Liver (tissue), 9 donors: ENCODE data around the gene PLVAP. TPM values are rescaled to one million over a fixed set of nuclear protein-coding genes. Genes with fewer than 3 reads are reported as not detected.

Source experiments
- DNase-seq: peaks from one replicate; pipeline ENCODE4 v3.0.0-alpha.2; 2017; ENCODE audit warnings: low spot score
- H3K27ac ChIP-seq, 2 donors: one replicate each; pipeline ENCODE4 v1.7.0; 2013; ENCODE audit warnings: inconsistent platforms in 2 of 2, low read length in 2 of 2, control low read depth in 1 of 2, low read depth in 1 of 2, mild to moderate bottlenecking in 1 of 2
- H3K27me3 ChIP-seq, 4 donors: one replicate each; pipeline versions ENCODE4 v1.6.1 to v1.7.0; 2013; ENCODE audit warnings: low read length in 3 of 4, inconsistent platforms in 1 of 4, mild to moderate bottlenecking in 1 of 4, moderate library complexity in 1 of 4; ENCODE audit not compliant: control insufficient read depth in 4 of 4, insufficient read depth in 4 of 4
- H3K36me3 ChIP-seq, 4 donors: one replicate each; pipeline versions ENCODE4 v1.6.1 to v1.7.0; 2013; ENCODE audit warnings: low read length in 3 of 4, mild to moderate bottlenecking in 3 of 4, low read depth in 1 of 4, moderate library complexity in 1 of 4; ENCODE audit not compliant: control insufficient read depth in 4 of 4, insufficient read depth in 3 of 4
- H3K4me1 ChIP-seq, 4 donors: one replicate each; pipeline versions ENCODE4 v1.6.1 to v1.7.0; 2013; ENCODE audit warnings: low read length in 3 of 4, mild to moderate bottlenecking in 3 of 4, moderate library complexity in 1 of 4; ENCODE audit not compliant: control insufficient read depth in 4 of 4, insufficient read depth in 4 of 4
- H3K4me3 ChIP-seq, 3 donors: one replicate each; pipeline versions ENCODE4 v1.6.1 to v1.7.0; 2013; ENCODE audit warnings: low read length in 3 of 3, control low read depth in 1 of 3, low read depth in 1 of 3, mild to moderate bottlenecking in 1 of 3
- H3K9ac ChIP-seq, 2 donors: one replicate each; pipeline ENCODE4 v1.7.0; 2013; ENCODE audit warnings: low read length in 2 of 2, mild to moderate bottlenecking in 2 of 2, moderate library complexity in 2 of 2, control low read depth in 1 of 2, low read depth in 1 of 2
- H3K9me3 ChIP-seq, 4 donors: one replicate each; pipeline versions ENCODE4 v1.6.1 to v1.7.0; 2013; ENCODE audit warnings: low read length in 3 of 4; ENCODE audit not compliant: control insufficient read depth in 4 of 4
- CTCF ChIP-seq: fragments of 150-350 bp; IDR thresholded peaks from 2 replicates; pipeline ENCODE4 v1.5.1; 2017; ENCODE audit warnings: improper control_type of control experiment, low read depth, low read length; ENCODE audit not compliant: missing input control
- EGR1 ChIP-seq, 2 donors: IDR thresholded peaks; 2 replicates each; pipeline ENCODE4 v1.6.1; 2016 to 2018; ENCODE audit warnings: antibody characterized with exemption in 2 of 2, low read depth in 2 of 2
- FOXA1 ChIP-seq: IDR thresholded peaks from 2 replicates; pipeline ENCODE4 v1.6.1; 2016; ENCODE audit warnings: antibody characterized with exemption
- FOXA2 ChIP-seq: IDR thresholded peaks from 2 replicates; pipeline ENCODE4 v1.6.1; 2016; ENCODE audit warnings: antibody characterized with exemption
- GABPA ChIP-seq, 2 donors: IDR thresholded peaks in 1 of 2; conservative IDR thresholded peaks in 1 of 2; 2 replicates each; pipeline ENCODE4 v1.6.1; 2016; ENCODE audit warnings: antibody characterized with exemption in 2 of 2, mild to moderate bottlenecking in 1 of 2, moderate library complexity in 1 of 2
- HNF4A ChIP-seq, 2 donors: conservative IDR thresholded peaks; 2 replicates each; pipeline ENCODE4 v1.6.1; 2016; ENCODE audit warnings: antibody characterized with exemption in 2 of 2, mild to moderate bottlenecking in 2 of 2
- HNF4G ChIP-seq: IDR thresholded peaks from 2 replicates; pipeline ENCODE4 v1.6.1; 2016; ENCODE audit warnings: antibody characterized with exemption
- JUND ChIP-seq, 2 donors: IDR thresholded peaks; 2 replicates each; pipeline ENCODE4 v1.6.1; 2016; ENCODE audit warnings: antibody characterized with exemption in 2 of 2
- NR2F2 ChIP-seq: IDR thresholded peaks from 2 replicates; pipeline ENCODE4 v1.6.1; 2016; ENCODE audit warnings: antibody characterized with exemption
- RAD21 ChIP-seq, 2 donors: IDR thresholded peaks; 2 replicates each; pipeline ENCODE4 v1.6.1; 2016; ENCODE audit warnings: antibody characterized with exemption in 2 of 2, mild to moderate bottlenecking in 2 of 2
- REST ChIP-seq: IDR thresholded peaks from 2 replicates; pipeline ENCODE4 v1.6.1; 2016; ENCODE audit warnings: antibody characterized with exemption, mild to moderate bottlenecking
- RXRA ChIP-seq, 2 donors: IDR thresholded peaks; 2 replicates each; pipeline ENCODE4 v1.6.1; 2017 to 2018; ENCODE audit warnings: antibody characterized with exemption in 2 of 2, mild to moderate bottlenecking in 1 of 2
- SP1 ChIP-seq: IDR thresholded peaks from 2 replicates; pipeline ENCODE4 v1.6.1; 2018; ENCODE audit warnings: antibody characterized with exemption, mild to moderate bottlenecking
- TAF1 ChIP-seq: conservative IDR thresholded peaks from 2 replicates; pipeline ENCODE4 v1.6.1; 2016; ENCODE audit warnings: antibody characterized with exemption, mild to moderate bottlenecking
- YY1 ChIP-seq: IDR thresholded peaks from 2 replicates; pipeline ENCODE4 v1.6.1; 2016; ENCODE audit warnings: antibody characterized with exemption, mild to moderate bottlenecking
- WGBS: extraction: QIAGEN DNeasy Blood & Tissue Kit; methylation state at CpG from one replicate; pipeline ENCODE4 v1.1.7; 2013; 5-methylcytosine and 5-hydroxymethylcytosine counted together
- polyA plus RNA-seq, 2 donors: library from polyadenylated mRNA; stranded (reverse) in 1 of 2; unstranded in 1 of 2; fragments of 200-250 nt in 1 of 2; fragments of >200 nt in 1 of 2; fragmentation: Nextera tagmentation in 1 of 2; extraction: Ambion mirVana in 1 of 2; gene quantifications; one replicate each; pipeline versions ENCODE4 v1.2.1 to v1.2.3, GENCODE V29; 2013 to 2015
- total RNA-seq, 2 donors: library from RNA; depleted of rRNA; stranded (reverse); fragments of >200 nt; gene quantifications; one replicate each; pipeline ENCODE4 v1.2.3, GENCODE V29; 2014
- TF ChIP-seq, protein P1 (sequence below): IDR thresholded peaks from 2 replicates; pipeline ENCODE4 v1.6.1; 2016; ENCODE audit warnings: antibody characterized with exemption
- TF ChIP-seq, protein P2 (sequence below): IDR thresholded peaks from 2 replicates; pipeline ENCODE4 v1.6.1; 2016; ENCODE audit warnings: antibody characterized with exemption
- TF ChIP-seq, protein P3 (sequence below): IDR thresholded peaks from 2 replicates; pipeline ENCODE4 v1.6.1; 2016; ENCODE audit warnings: antibody characterized with exemption
- donor health status: healthy.
- donor health status: healthy.
- donor health status: healthy.
- donor health status: healthy.
- donor health status: healthy.

Gene PLVAP
- total and polyA plus RNA-seq, 4 donors, result 4.2 to 11.8 (median 8.6) TPM

DNA sequence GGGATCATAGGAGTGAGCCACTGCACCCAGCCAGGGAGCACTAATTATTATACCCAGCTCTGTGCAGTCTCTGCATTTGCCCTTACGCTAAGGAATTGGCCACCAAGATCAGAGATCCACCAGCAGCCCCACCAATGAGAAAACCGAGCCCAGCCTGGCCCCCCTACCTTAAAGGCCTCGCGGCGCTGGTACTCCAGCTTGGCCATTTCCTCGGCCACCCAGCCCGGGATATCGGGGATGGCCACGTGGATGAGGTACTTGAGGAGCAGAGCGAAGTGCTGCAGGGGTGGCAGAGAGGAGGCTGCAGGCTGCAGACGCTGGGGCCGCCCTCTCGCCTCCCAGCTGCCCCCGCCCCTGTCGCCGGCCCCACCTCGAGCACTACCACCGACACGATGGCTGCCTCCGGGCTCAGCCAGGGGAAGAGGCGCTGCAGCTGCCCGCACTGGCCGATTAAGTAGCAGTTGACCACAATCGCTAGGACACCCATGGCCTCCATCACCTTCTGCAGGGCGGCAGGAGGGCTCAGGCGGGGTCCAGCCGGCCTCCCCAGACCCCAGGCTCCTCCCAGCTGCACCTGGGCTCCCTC, 50.0 kb downstream of the PLVAP start:
- no peaks in the 10 kb centered on the region for H3K9me3 ChIP-seq
- no peaks in the 10 kb centered on the region for H3K27me3 ChIP-seq
- whole genome bisulfite sequencing, result 91% methylated on average over 27 of the region's 27 CpGs
- DNase-seq, result no peak
- TF ChIP-seq FOXA1 (no peak), REST (no peak), GABPA (IDR thresholded peaks at IDR 0.05 in 1 of 2, conservative IDR thresholded peaks at IDR 0.05 in 1 of 2) (no peak), HNF4G (no peak), JUND (IDR thresholded peaks at IDR 0.05) (no peak), TAF1 (no peak), EGR1 (IDR thresholded peaks at IDR 0.05; ENCODE audit: low read depth in 2 of 2) (no peak), CTCF (no peak), YY1 (no peak), NR2F2 (no peak), HNF4A (conservative IDR thresholded peaks at IDR 0.05) (no peak), RXRA (IDR thresholded peaks at IDR 0.05) (no peak), RAD21 (IDR thresholded peaks at IDR 0.05) (no peak), FOXA2 (no peak), SP1 (no peak)
- TF ChIP-seq, protein P1, sequence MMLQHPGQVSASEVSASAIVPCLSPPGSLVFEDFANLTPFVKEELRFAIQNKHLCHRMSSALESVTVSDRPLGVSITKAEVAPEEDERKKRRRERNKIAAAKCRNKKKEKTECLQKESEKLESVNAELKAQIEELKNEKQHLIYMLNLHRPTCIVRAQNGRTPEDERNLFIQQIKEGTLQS, result no peak
- TF ChIP-seq, protein P2, sequence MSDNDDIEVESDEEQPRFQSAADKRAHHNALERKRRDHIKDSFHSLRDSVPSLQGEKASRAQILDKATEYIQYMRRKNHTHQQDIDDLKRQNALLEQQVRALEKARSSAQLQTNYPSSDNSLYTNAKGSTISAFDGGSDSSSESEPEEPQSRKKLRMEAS, result no peak
- TF ChIP-seq, protein P3, sequence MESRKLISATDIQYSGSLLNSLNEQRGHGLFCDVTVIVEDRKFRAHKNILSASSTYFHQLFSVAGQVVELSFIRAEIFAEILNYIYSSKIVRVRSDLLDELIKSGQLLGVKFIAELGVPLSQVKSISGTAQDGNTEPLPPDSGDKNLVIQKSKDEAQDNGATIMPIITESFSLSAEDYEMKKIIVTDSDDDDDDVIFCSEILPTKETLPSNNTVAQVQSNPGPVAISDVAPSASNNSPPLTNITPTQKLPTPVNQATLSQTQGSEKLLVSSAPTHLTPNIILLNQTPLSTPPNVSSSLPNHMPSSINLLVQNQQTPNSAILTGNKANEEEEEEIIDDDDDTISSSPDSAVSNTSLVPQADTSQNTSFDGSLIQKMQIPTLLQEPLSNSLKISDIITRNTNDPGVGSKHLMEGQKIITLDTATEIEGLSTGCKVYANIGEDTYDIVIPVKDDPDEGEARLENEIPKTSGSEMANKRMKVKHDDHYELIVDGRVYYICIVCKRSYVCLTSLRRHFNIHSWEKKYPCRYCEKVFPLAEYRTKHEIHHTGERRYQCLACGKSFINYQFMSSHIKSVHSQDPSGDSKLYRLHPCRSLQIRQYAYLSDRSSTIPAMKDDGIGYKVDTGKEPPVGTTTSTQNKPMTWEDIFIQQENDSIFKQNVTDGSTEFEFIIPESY, result no peak
- peaks cover 0 to 2% (median 0%) of the 10 kb centered on the region in 4 donors for H3K36me3 ChIP-seq
- H3K27ac ChIP-seq, result no peak overlapping the region
- H3K4me3 ChIP-seq, result no peak overlapping the region
- H3K4me1 ChIP-seq, result peaks cover 12 to 23% (median 14%) of the 10 kb centered on the region in 4 donors
- no peak overlapping the region for H3K9ac ChIP-seq
